Measurements from ENCODE around the gene TPST2.

The TPST2 gene

GRCh38 chr22:26508148-26508547 lies 81.8 kb downstream of the TPST2 start:
- H3K27me3 ChIP-seq (ENCODE audit: insufficient read depth, low read depth), result no peaks in the 10 kb centered on the region
- no peak overlapping the region for H3K27ac ChIP-seq
- no peaks in the 10 kb centered on the region for H4K20me1 ChIP-seq (ENCODE audit: insufficient read depth)
- no peak overlapping the region for H2AFZ ChIP-seq (ENCODE audit: low read depth)
- H3K4me1 ChIP-seq (ENCODE audit: low read depth, poor library complexity, severe bottlenecking), result peaks cover 56% of the 10 kb centered on the region
- no peak overlapping the region for H3K9ac ChIP-seq
- TF ChIP-seq CTCF (conservative IDR thresholded peaks at IDR 0.05; ENCODE audit: low read depth, low read length), result no peak
- no peak overlapping the region for H3K4me2 ChIP-seq
- H3K36me3 ChIP-seq (ENCODE audit: insufficient read depth), result peaks cover 8% of the 10 kb centered on the region; the same call in 1 of the 2 replicates
- H3K4me3 ChIP-seq (IDR thresholded peaks at IDR 0.05; ENCODE audit: insufficient read depth, low read depth, low read length), result no peak overlapping the region
- peaks cover 44% of the 10 kb centered on the region for H3K79me2 ChIP-seq (ENCODE audit: insufficient read depth, low read depth)

- Histone ChIP-seq H3K27ac (peak overlapping the region; percentile 88), H3K4me1 (ENCODE audit: low read depth, poor library complexity, severe bottlenecking) (peaks cover 81% of the 10 kb centered on the region), H3K79me2 (ENCODE audit: insufficient read depth, low read depth) (peaks cover 28% of the 10 kb centered on the region; the same call in 1 of the 2 replicates), H4K20me1 (ENCODE audit: insufficient read depth) (no peaks in the 10 kb centered on the region), H3K27me3 (ENCODE audit: insufficient read depth, low read depth) (no peaks in the 10 kb centered on the region), H3K4me2 (peak overlapping the region; percentile 72), H3K4me3 (IDR thresholded peaks at IDR 0.05; ENCODE audit: insufficient read depth, low read depth, low read length) (no peak overlapping the region), H2AFZ (ENCODE audit: low read depth) (no peak overlapping the region), H3K36me3 (ENCODE audit: insufficient read depth) (peaks cover 32% of the 10 kb centered on the region; the same call in 1 of the 2 replicates), H3K9ac (peak overlapping the region; percentile 26; the same call in 1 of the 2 replicates)
- no peak for TF ChIP-seq CTCF (conservative IDR thresholded peaks at IDR 0.05; ENCODE audit: low read depth, low read length)
These were observed 86.2 kb downstream of the TPST2 start for GRCh38 chr22:26503758-26504157.

GRCh38 chr22:26502688-26503561 lies 87.0 kb downstream of the TPST2 start:
- H4K20me1 ChIP-seq (ENCODE audit: insufficient read depth), result no peaks in the 10 kb centered on the region
- peak overlapping the region; percentile 88 for H3K27ac ChIP-seq
- H3K79me2 ChIP-seq (ENCODE audit: insufficient read depth, low read depth), result peaks cover 26% of the 10 kb centered on the region; the same call in 1 of the 2 replicates
- no peak overlapping the region for H2AFZ ChIP-seq (ENCODE audit: low read depth)
- peaks cover 86% of the 10 kb centered on the region for H3K4me1 ChIP-seq (ENCODE audit: low read depth, poor library complexity, severe bottlenecking)
- no peaks in the 10 kb centered on the region for H3K27me3 ChIP-seq (ENCODE audit: insufficient read depth, low read depth)
- H3K9ac ChIP-seq, result peak overlapping the region; percentile 26; the same call in 1 of the 2 replicates
- peak overlapping the region; percentile 72 for H3K4me2 ChIP-seq
- no peak overlapping the region for H3K4me3 ChIP-seq (IDR thresholded peaks at IDR 0.05; ENCODE audit: insufficient read depth, low read depth, low read length)
- peaks cover 30% of the 10 kb centered on the region; the same call in 1 of the 2 replicates for H3K36me3 ChIP-seq (ENCODE audit: insufficient read depth)
- TF ChIP-seq CTCF (conservative IDR thresholded peaks at IDR 0.05; ENCODE audit: low read depth, low read length), result peak; percentile 69

GRCh38 chr22:26501996-26502395 lies 87.9 kb downstream of the TPST2 start:
- peaks cover 26% of the 10 kb centered on the region; the same call in 1 of the 2 replicates for H3K79me2 ChIP-seq (ENCODE audit: insufficient read depth, low read depth)
- H3K4me1 ChIP-seq (ENCODE audit: low read depth, poor library complexity, severe bottlenecking), result peaks cover 85% of the 10 kb centered on the region
- H3K27ac ChIP-seq, result peak overlapping the region; percentile 88
- no peaks in the 10 kb centered on the region for H4K20me1 ChIP-seq (ENCODE audit: insufficient read depth)
- H3K9ac ChIP-seq, result 0 out of 2 replicates have a peak overlapping the region, but pooled peaks have one; percentile 6
- H3K4me2 ChIP-seq, result peak overlapping the region; percentile 72
- H3K36me3 ChIP-seq (ENCODE audit: insufficient read depth), result peaks cover 28% of the 10 kb centered on the region; the same call in 1 of the 2 replicates
- H3K4me3 ChIP-seq (IDR thresholded peaks at IDR 0.05; ENCODE audit: insufficient read depth, low read depth, low read length), result no peak overlapping the region
- no peak for TF ChIP-seq CTCF (conservative IDR thresholded peaks at IDR 0.05; ENCODE audit: low read depth, low read length)
- no peak overlapping the region for H2AFZ ChIP-seq (ENCODE audit: low read depth)
- H3K27me3 ChIP-seq (ENCODE audit: insufficient read depth, low read depth), result no peaks in the 10 kb centered on the region
